Activated gamma-delta T cell treated with anti-CD3 and anti-CD28 coated beads, Interleukin-2, amount 50 U/mL, for 16 hours (primary cell): ENCODE data around the gene TNF.
"Not testable (repeated sequence)": the region's sequence is repeated elsewhere in the genome, so short reads cannot be mapped to it uniquely, and the experiment has no call there.

Experiments
- DNase-seq: peaks from one replicate; pipeline ENCODE4 v3.0.0-alpha.2; 2020; ENCODE audit warnings: low read depth

TNF gene

GRCh38 chr6:31588871-31589650 is 13.7 kb downstream of the TNF start:
- no peak for DNase-seq

GRCh38 chr6:31590691-31591090 is 15.3 kb downstream of the TNF start:
- not testable (repeated sequence) for DNase-seq

DNA sequence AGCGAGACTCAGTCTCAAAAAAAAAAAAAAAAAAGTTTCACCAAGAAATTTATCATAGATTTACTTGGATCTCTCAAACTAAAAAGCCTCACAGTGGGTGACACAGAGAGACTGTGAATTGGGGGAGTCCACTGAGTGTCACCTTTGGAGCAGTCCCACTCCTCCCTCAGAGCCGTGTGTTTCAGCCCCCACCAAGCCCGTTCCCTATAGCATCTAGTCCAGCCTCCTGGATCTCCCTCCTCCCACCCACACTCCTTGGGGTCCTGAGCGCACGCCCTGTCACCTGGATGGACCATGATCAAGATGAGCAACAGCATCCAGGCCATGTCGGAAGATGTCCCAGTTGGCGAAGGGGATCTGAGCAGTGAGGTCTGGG is 17.0 kb downstream of the TNF start:
- no peak for DNase-seq

DNA sequence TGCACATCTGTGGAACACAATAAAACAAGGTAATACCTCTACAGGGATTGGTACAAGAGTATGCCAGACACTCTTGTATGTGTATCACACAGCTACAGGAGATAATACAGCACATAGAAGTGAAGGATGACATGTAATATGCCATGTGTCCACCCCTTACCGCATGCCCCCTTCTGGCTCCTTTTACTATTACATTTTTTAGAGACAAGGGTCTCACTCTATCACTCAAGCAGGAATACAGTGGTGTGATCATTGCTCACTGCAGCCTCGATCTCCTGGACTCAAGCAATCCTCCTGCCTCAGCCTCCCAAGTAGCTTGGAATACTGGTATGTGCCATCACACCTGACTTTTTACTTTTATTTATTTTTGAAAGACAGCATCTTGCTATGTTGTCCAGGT is 21.6 kb downstream of the TNF start:
- no peak for DNase-seq

GRCh38 chr6:31607317-31607716 is 32.0 kb downstream of the TNF start:
- no peak for DNase-seq

DNA sequence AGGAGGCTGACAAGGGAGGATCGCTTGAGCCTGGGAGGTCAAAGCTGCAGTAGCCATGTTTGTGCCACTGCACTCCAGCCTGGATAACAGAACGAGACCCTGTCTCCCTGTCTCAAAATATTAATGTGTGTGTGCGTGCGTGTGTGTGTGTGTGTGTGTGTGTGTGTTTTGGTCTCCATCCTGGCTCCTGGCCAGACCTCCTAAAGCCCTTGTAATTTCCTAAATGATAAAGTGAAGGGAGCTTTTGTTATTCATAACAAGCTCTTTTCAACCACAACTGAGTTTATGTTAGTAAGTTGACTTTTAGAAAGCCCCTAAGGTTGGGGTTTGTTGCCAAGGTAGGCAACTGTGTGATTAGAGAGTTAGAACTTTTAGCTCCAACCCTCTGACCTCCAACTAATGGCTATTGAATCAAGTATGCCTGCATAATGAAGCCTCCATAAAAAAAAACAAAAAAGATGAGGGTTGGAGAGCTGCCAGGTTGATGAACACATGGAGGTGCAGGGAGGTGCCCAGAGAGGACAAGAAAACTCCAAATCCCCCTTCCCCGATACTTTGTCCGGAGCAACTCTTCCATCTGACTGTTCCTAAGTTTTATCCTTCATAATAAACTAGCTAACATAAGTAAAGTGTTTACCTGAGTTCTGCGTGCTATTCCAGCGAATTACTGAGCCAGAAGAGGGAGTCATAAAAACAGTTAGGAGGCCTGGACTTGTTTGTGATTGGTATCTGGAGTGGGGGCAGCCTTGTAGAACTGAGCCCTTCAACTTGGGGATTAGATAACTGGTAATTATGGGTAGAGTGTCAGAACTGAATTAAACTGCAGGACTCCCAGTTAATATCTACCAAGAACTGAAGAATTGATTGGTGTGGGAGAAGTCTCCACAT is 34.4 kb downstream of the TNF start:
- DNase-seq = no peak

DNA sequence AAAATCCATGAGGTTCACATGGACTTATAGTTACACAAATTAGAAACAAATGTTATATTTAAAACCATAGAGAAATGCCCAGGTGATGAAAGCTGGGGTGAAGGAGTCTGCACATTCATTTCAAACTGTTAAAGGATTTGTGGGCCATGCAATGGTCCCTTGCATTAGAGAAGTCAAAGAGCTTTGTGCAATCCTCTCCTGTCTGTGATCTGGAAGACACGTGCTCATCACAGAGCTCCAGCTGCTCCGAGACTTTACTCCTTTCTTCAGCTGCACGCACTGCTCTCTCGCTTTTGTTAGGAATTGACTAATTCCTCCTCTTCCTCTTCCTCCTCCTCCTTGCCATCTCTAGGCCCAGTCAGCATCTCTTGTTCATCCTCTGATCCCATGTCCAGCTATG is 35.6 kb downstream of the TNF start:
- DNase-seq = no peak

DNA sequence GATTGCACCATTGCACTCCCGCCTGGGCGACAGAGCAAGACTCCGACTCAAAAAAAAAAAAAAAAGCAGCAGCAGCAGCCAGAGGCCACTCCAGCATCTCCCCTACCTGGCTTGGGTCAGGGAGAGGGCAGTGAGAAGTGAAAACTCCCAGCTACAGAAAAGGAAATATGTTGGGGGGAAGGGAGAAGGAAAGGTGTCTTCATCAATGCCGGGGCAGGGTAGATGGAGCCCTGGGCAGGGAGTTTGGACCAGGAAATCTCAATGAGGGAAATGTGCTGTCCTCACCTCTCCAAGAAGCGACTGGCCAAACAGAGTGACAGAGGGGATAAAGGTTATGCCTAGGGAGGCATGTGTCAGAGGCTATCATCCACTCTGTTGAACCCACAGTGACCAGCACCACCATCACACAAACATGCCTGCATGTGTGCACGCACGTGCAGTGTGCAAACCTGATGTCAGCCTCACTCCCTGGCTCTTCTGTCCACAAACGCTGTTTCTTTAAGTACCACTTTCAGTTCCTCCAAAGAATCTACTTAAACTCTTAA is 38.8 kb downstream of the TNF start:
- DNase-seq = no peak

DNA sequence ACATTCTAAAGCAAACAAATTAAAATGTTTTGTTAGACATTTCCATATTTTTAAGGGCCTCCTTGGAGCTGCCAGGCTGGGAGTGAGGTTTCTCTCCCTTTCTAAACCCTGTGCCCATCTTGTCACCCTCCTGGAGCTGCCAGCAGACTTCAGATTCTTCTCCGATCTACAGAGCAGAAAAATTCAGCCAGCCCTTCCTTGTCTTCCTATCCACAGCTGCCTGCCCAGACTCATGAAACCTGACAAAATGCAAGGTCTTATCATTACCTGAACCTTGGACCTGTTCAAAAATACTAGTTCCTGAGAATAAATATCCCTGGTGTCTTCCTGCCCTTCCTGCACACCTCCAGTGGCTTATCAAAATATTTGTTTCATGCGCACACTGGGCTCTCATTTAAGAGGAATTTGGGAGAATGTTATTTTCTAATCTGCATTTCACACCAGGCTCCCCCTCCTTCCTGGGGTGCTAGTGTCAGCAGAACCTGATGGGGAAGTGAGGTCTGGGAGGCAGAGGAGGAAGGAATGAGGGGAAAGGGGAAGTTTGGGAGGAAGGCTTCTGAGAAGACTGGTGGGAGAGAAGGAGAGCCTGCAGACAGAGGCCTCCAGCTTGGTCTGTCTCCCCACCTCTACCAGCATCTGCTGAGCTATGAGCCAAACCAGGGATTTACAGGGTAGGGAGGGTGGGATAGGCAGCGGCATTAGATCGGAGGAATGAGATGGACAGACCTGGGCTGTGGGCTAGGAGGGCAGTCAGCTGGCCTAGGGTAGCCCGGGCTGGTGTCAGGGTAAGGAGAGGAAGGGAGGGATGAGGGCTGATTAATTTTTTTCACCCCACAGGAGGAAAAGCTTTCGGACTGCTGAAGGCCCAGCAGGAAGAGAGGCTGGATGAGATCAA is 39.6 kb downstream of the TNF start, which contains the start of gene AIF1:
AIF1 (plus strand) TSS at position 551 of the 895 bp plus-strand sequence; CDS start at position 647, 96 bp downstream.
- DNase-seq = no peak

- no peak for DNase-seq
Observed at GRCh38 chr6:31615748-31616147, 40.4 kb downstream of the TNF start.

GRCh38 chr6:31617010-31617409 is 41.6 kb downstream of the TNF start:
- no peak for DNase-seq

- DNase-seq = peak; percentile 96
Observed at GRCh38 chr6:31619805-31620585, 44.6 kb downstream of the TNF start.

- DNase-seq = no peak
Observed at GRCh38 chr6:31620586-31621319, 45.4 kb downstream of the TNF start, which contains the start of gene PRRC2A. TSS of gene PRRC2A (plus strand) at chr6:31620715. CDS start at chr6:31622790, 2,075 bp downstream.

DNA sequence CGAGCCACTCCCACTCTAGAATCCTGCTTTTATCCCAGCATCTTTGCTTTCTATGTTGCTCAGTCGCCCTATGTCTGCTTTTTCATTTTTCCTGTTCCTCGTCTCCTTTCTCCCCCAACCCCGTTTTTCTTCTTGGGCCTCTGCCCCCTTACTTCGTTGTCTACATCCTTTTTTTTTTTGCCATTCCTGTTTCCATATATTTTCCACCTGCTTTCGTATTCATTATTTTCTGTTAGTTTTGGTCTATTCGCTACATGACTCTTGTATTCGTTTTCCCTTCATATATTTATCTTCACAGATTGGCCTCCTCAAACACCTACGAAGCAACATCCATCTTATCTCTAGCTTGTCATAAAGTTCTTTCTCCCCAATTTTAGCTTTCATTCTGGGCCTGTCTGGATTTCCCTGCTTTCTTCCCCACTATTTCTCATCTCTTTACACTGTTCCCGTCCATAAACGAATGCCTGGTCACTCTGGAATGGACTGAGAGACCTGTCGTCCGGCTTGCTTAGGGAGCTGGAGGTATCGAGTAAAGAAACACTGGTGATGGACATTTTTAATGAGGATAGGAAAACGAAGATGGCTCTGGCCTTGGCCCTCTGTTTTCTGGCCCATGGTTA is 46.1 kb downstream of the TNF start:
- DNase-seq = no peak

GRCh38 chr6:31621991-31622390 is 46.6 kb downstream of the TNF start:
- DNase-seq = no peak

- DNase-seq = no peak
Observed at GRCh38 chr6:31622684-31623091, 47.3 kb downstream of the TNF start.

- no peak for DNase-seq
Observed at GRCh38 chr6:31624070-31624469, 48.7 kb downstream of the TNF start.

DNA sequence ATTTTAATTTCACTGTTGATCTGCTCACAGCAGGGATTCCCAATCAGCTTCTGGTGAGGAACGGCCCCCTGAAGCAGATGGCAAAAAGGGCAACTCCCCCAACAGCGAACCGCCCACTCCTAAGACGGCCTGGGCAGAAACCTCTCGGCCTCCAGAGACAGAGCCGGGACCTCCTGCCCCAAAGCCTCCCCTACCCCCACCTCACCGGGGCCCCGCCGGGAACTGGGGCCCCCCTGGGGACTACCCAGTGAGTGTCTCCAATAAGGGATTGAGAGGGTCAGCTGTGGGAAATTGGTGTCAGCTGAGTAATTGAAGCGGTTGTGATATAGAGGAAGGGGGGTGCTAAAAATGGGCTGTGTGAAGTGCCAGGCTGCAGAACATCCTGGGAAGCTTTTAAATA is 51.6 kb downstream of the TNF start:
- no peak for DNase-seq

DNA sequence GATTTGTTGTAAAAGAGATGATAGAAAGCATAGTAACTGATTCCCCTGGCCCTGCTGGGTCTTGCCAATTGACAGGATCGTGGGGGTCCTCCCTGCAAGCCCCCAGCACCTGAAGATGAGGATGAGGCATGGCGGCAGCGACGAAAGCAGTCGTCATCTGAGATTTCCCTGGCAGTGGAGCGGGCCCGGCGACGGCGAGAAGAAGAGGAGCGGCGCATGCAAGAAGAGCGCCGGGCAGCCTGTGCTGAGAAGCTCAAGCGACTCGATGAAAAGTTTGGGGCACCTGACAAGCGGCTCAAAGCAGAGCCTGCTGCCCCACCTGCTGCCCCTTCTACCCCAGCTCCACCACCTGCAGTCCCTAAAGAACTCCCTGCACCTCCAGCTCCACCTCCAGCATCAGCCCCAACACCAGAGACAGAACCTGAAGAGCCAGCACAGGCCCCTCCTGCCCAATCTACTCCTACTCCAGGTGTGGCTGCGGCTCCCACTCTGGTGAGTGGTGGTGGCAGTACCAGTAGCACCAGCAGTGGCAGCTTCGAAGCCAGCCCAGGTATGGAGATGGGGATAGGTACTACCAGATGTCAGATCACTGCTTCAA is 52.4 kb downstream of the TNF start:
- DNase-seq = no peak
